Mesothelial cell of epicardium (in vitro differentiated cells): Measurements from ENCODE around the gene NT5DC1. TPM values are rescaled to one million over a fixed set of nuclear protein-coding genes. Genes with fewer than 3 reads are reported as not detected.

Source experiments
- DNase-seq, 2 experiments: peaks; one replicate each; pipeline ENCODE4 v3.0.0; 2021; ENCODE audit warnings: low spot score in 2 of 2; ENCODE audit not compliant: unreplicated experiment in 2 of 2
- H3K27ac Mint-ChIP-seq: 2 replicates; pipeline ENCODE4 v1.8.0; 2021; ENCODE audit warnings: mixed read lengths
- H3K27me3 Mint-ChIP-seq: 2 replicates; pipeline ENCODE4 v1.8.0; 2021; ENCODE audit warnings: low read depth, mixed read lengths
- H3K36me3 Mint-ChIP-seq: 2 replicates; pipeline ENCODE4 v1.8.0; 2021; ENCODE audit warnings: mixed read lengths
- H3K4me1 Mint-ChIP-seq: 2 replicates; pipeline ENCODE4 v1.8.0; 2021; ENCODE audit warnings: mixed read lengths
- H3K4me3 Mint-ChIP-seq: 2 replicates; pipeline ENCODE4 v1.8.0; 2021; ENCODE audit warnings: mild to moderate bottlenecking, moderate library complexity, mixed read lengths
- H3K9me3 Mint-ChIP-seq: 2 replicates; pipeline ENCODE4 v1.8.0; 2021; ENCODE audit warnings: mixed read lengths
- CTCF ChIP-seq: fragments of 200-600 bp; sonication (generic); IDR thresholded peaks from one replicate; pipeline ENCODE4 v1.5.0; 2021; ENCODE audit warnings: antibody characterized with exemption; ENCODE audit not compliant: unreplicated experiment
- total RNA-seq: library from RNA; stranded (reverse); gene quantifications from 3 replicates; pipeline ENCODE4 v1.2.1, GENCODE V29; 2021

NT5DC1 gene
- total RNA-seq, 1 donor from 2014 or later: 34.5 TPM

GRCh38 chr6:116223355-116223754, 122.7 kb downstream of the NT5DC1 start:
- Mint-ChIP-seq H3K27me3 (no peaks in the 10 kb centered on the region), H3K9me3 (no peaks in the 10 kb centered on the region), H3K4me3 (no peak overlapping the region), H3K4me1 (no peaks in the 10 kb centered on the region), H3K36me3 (peaks cover 5% of the 10 kb centered on the region), H3K27ac (no peak overlapping the region)
- no peak for TF ChIP-seq CTCF
- DNase-seq: no peak

GRCh38 chr6:116229287-116229913, 128.7 kb downstream of the NT5DC1 start:
- peaks cover 2% of the 10 kb centered on the region for H3K36me3 Mint-ChIP-seq
- DNase-seq: no peak
- H3K4me1 Mint-ChIP-seq: no peaks in the 10 kb centered on the region
- no peak overlapping the region for H3K27ac Mint-ChIP-seq
- no peaks in the 10 kb centered on the region for H3K27me3 Mint-ChIP-seq
- TF ChIP-seq CTCF: no peak
- H3K9me3 Mint-ChIP-seq: no peaks in the 10 kb centered on the region
- H3K4me3 Mint-ChIP-seq: no peak overlapping the region

- no peak for DNase-seq
- H3K27me3 Mint-ChIP-seq: no peaks in the 10 kb centered on the region
- no peaks in the 10 kb centered on the region for H3K4me1 Mint-ChIP-seq
- no peak for TF ChIP-seq CTCF
- no peak overlapping the region for H3K27ac Mint-ChIP-seq
- no peaks in the 10 kb centered on the region for H3K9me3 Mint-ChIP-seq
- H3K4me3 Mint-ChIP-seq: no peak overlapping the region
- peaks cover 11% of the 10 kb centered on the region for H3K36me3 Mint-ChIP-seq
Measured at GRCh38 chr6:116234689-116235088, 134.0 kb downstream of the NT5DC1 start.

- Mint-ChIP-seq H3K36me3 (peaks cover 14% of the 10 kb centered on the region), H3K27ac (no peak overlapping the region), H3K27me3 (no peaks in the 10 kb centered on the region), H3K9me3 (no peaks in the 10 kb centered on the region), H3K4me3 (no peak overlapping the region), H3K4me1 (no peaks in the 10 kb centered on the region)
- TF ChIP-seq CTCF: no peak
- no peak for DNase-seq
Measured at GRCh38 chr6:116238083-116238482, 137.4 kb downstream of the NT5DC1 start.

- peaks cover 12% of the 10 kb centered on the region for H3K36me3 Mint-ChIP-seq
- no peaks in the 10 kb centered on the region for H3K27me3 Mint-ChIP-seq
Measured at GRCh38 chr6:116239256-116239655, 138.6 kb downstream of the NT5DC1 start.

More at GRCh38 chr6:116239256-116239655, 138.6 kb downstream of the NT5DC1 start:
- no peak for TF ChIP-seq CTCF
- Mint-ChIP-seq H3K4me3 (no peak overlapping the region), H3K9me3 (no peaks in the 10 kb centered on the region), H3K4me1 (peaks cover 7% of the 10 kb centered on the region), H3K27ac (no peak overlapping the region)
- DNase-seq: no peak
